B cell (primary cell): Measurements from ENCODE around the gene MED6. TPM values are rescaled to one million over a fixed set of nuclear protein-coding genes. Genes with fewer than 3 reads are reported as not detected.

ENCODE experiments used
- ATAC-seq: fragments of 200-7000 bp; cut with Tn5 transposase; one replicate; pipeline ENCODE4 v1.10.0; 2021; ENCODE audit warnings: low read depth, mild to moderate bottlenecking, moderate number of reproducible peaks, moderate library complexity
- CTCF ChIA-PET: fragments of 350-600 bp; sonication (Branson Sonifier 250); formaldehyde crosslinking; loops from one replicate; lab custom pipeline; 2021; ENCODE audit warnings: antibody characterized with exemption, inconsistent platforms; lab: Charles Lee
- POLR2A ChIA-PET: fragments of 350-600 bp; sonication (Branson Sonifier 250); formaldehyde crosslinking; loops from one replicate; lab custom pipeline; 2021; ENCODE audit warnings: antibody characterized with exemption; lab: Charles Lee
- DNase-seq: peaks from one replicate; pipeline ENCODE4 v3.0.0; 2013
- H2AFZ ChIP-seq: 2 replicates; pipeline ENCODE4 v1.6.1; 2012; ENCODE audit warnings: mild to moderate bottlenecking, low read depth, low read length; ENCODE audit not compliant: insufficient read depth, poor library complexity, severe bottlenecking
- H3K27ac ChIP-seq, 2 donors: 1 replicate in 1 of 2; 2 replicates in 1 of 2; pipeline ENCODE4 v1.5.1; 2012 to 2013; ENCODE audit warnings: low read length in 2 of 2, mild to moderate bottlenecking in 2 of 2, moderate library complexity in 1 of 2
- H3K27me3 ChIP-seq, 4 experiments: fragments of 200-600 bp in 1 of 4; sonication (generic) in 1 of 4; replicated peaks in 1 of 4; 1 replicate in 2 of 4; 2 replicates in 2 of 4; pipeline versions ENCODE4 v1.6.1 to v1.7.0; 2013 to 2016; ENCODE audit warnings: low read length in 3 of 4, mild to moderate bottlenecking in 2 of 4, mixed read lengths in 1 of 4, moderate library complexity in 1 of 4; ENCODE audit not compliant: insufficient read depth in 4 of 4, control insufficient read depth in 3 of 4; ENCODE audit errors: control extremely low read depth in 1 of 4
- H3K36me3 ChIP-seq, 2 experiments: replicated peaks in 1 of 2; 1 replicate in 1 of 2; 2 replicates in 1 of 2; pipeline versions ENCODE4 v1.6.1 to v1.7.1; 2013; ENCODE audit warnings: low read length in 1 of 2; ENCODE audit not compliant: insufficient read depth in 2 of 2, control insufficient read depth in 1 of 2; ENCODE audit errors: control extremely low read depth in 1 of 2, extremely low read depth in 1 of 2
- H3K4me1 ChIP-seq, 2 donors: fragments of 200-600 bp in 1 of 2; sonication (generic) in 1 of 2; 1 replicate in 1 of 2; 2 replicates in 1 of 2; pipeline versions ENCODE4 v1.5.1 to v1.6.1; 2013 to 2017; ENCODE audit warnings: low read length in 2 of 2; ENCODE audit not compliant: control insufficient read depth in 2 of 2, insufficient read depth in 2 of 2
- H3K4me2 ChIP-seq: replicated peaks from 2 replicates; pipeline ENCODE3; 2012; ENCODE audit warnings: mild to moderate bottlenecking, low read depth, low read length; ENCODE audit not compliant: poor library complexity, severe bottlenecking
- H3K4me3 ChIP-seq, 5 experiments: fragments of 200-600 bp in 1 of 5; sonication (generic) in 1 of 5; 1 replicate in 3 of 5; 2 replicates in 2 of 5; pipeline versions ENCODE4 v1.5.1 to v1.7.0; 2011 to 2016; ENCODE audit warnings: low read length in 4 of 5, mild to moderate bottlenecking in 4 of 5, low read depth in 2 of 5, control low read depth in 1 of 5, moderate library complexity in 1 of 5; ENCODE audit not compliant: insufficient read depth in 1 of 5; ENCODE audit errors: control extremely low read depth in 1 of 5, extremely low read depth in 1 of 5
- H3K79me2 ChIP-seq: fragments of 200-600 bp; sonication (generic); one replicate; pipeline ENCODE4 v1.6.0; 2016; ENCODE audit warnings: low read length; ENCODE audit not compliant: control insufficient read depth, insufficient read depth
- H3K9ac ChIP-seq: fragments of 200-600 bp; sonication (generic); 2 replicates; pipeline ENCODE4 v1.6.1; 2017; ENCODE audit warnings: mild to moderate bottlenecking, low read length, moderate library complexity
- H3K9me3 ChIP-seq, 3 donors: one replicate each; pipeline versions ENCODE4 v1.6.1 to v1.7.1; 2013; ENCODE audit warnings: low read length in 2 of 3; ENCODE audit not compliant: control insufficient read depth in 2 of 3, insufficient read depth in 1 of 3; ENCODE audit errors: control extremely low read depth in 1 of 3
- H4K20me1 ChIP-seq: 2 replicates; pipeline ENCODE4 v1.6.0; 2012; ENCODE audit warnings: mild to moderate bottlenecking, low read length; ENCODE audit not compliant: insufficient read depth, control insufficient read depth, poor library complexity, severe bottlenecking
- H3K27ac Mint-ChIP-seq: one replicate; pipeline ENCODE4 v1.8.0; 2021; ENCODE audit warnings: mixed read lengths
- H3K27me3 Mint-ChIP-seq: one replicate; pipeline ENCODE4 v1.8.0; 2021; ENCODE audit warnings: mixed read lengths
- H3K4me1 Mint-ChIP-seq: one replicate; pipeline ENCODE4 v1.8.0; 2021; ENCODE audit warnings: mixed read lengths
- H3K4me3 Mint-ChIP-seq: one replicate; pipeline ENCODE4 v1.8.0; 2021; ENCODE audit warnings: mixed read lengths
- H3K9me3 Mint-ChIP-seq: one replicate; pipeline ENCODE4 v1.8.0; 2022; ENCODE audit warnings: mixed read lengths; ENCODE audit not compliant: insufficient read depth
- EZH2 ChIP-seq: IDR thresholded peaks from 2 replicates; pipeline ENCODE4 v1.6.1; 2012; ENCODE audit warnings: borderline replicate concordance, low read depth, mild to moderate bottlenecking, moderate library complexity, low read length; ENCODE audit not compliant: insufficient read depth, poor library complexity, severe bottlenecking
- WGBS: methylation state at CpG from one replicate; pipeline ENCODE4 v1.1.5; 2013; ENCODE audit warnings: missing lambda C conversion rate; ENCODE audit not compliant: insufficient coverage; 5-methylcytosine and 5-hydroxymethylcytosine counted together
- intact Hi-C: fragments of 100-400 bp; cut with micrococcal nuclease; formaldehyde crosslinking; loops from one replicate; pipeline ENCODE4 v1.10.0; 2022
- polyA plus RNA-seq: library from polyadenylated mRNA; depleted of rRNA; stranded (reverse); fragments of >200 nt; gene quantifications from 2 replicates; pipeline ENCODE4 v1.2.3, GENCODE V29; 2012
- total RNA-seq, 2 donors: library from RNA; stranded (reverse); fragments of 120-200 nt in 1 of 2; gene quantifications; 1 replicate in 1 of 2; 2 replicates in 1 of 2; pipeline versions ENCODE4 v1.2.3 to v1.2.4, GENCODE V29; 2013 to 2022
- TF ChIP-seq, protein P1 (sequence below): fragments of 200-600 bp; IDR thresholded peaks from one replicate; pipeline ENCODE4 v1.8.0; 2022; ENCODE audit warnings: antibody characterized with exemption, mild to moderate bottlenecking

Gene MED6
- total and polyA plus RNA-seq, 2 donors (not counting 1 experiment from before 2014, with no cell fraction given) = 30.4 to 71.0 TPM

GRCh38 chr14:70622111-70622712, 21.8 kb upstream of the MED6 start:
- WGBS = 0% methylated on average over 1 of the region's 3 CpGs
- peaks cover 3 to 10% (median 4%) of the 10 kb centered on the region in 3 donors for H3K9me3 ChIP-seq
- peak; percentile 82 for ATAC-seq
- Mint-ChIP-seq H3K4me1 (peaks cover 22% of the 10 kb centered on the region), H3K27ac (no peak overlapping the region), H3K27me3 (no peaks in the 10 kb centered on the region), H3K4me3 (no peak overlapping the region), H3K9me3 (peaks cover 2% of the 10 kb centered on the region)
- TF ChIP-seq, protein P1, sequence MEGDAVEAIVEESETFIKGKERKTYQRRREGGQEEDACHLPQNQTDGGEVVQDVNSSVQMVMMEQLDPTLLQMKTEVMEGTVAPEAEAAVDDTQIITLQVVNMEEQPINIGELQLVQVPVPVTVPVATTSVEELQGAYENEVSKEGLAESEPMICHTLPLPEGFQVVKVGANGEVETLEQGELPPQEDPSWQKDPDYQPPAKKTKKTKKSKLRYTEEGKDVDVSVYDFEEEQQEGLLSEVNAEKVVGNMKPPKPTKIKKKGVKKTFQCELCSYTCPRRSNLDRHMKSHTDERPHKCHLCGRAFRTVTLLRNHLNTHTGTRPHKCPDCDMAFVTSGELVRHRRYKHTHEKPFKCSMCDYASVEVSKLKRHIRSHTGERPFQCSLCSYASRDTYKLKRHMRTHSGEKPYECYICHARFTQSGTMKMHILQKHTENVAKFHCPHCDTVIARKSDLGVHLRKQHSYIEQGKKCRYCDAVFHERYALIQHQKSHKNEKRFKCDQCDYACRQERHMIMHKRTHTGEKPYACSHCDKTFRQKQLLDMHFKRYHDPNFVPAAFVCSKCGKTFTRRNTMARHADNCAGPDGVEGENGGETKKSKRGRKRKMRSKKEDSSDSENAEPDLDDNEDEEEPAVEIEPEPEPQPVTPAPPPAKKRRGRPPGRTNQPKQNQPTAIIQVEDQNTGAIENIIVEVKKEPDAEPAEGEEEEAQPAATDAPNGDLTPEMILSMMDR = peak; percentile 85
- TF ChIP-seq EZH2 = no peak
- H3K79me2 ChIP-seq = peaks cover 31% of the 10 kb centered on the region
- H3K4me1 ChIP-seq = peaks cover 7 to 10% of the 10 kb centered on the region in 2 donors
- H3K4me3 ChIP-seq = no peak overlapping the region
- ChIA-PET POLR2A (no interaction called here), CTCF (interaction anchor here (0.6 to 11.1 kb wide), 18 partner anchors 9 to 351 kb away, joined by 3 to 236 read pairs (median 5); partner anchors contain the start of genes MAP3K9 and PCNX1)
- H3K27ac ChIP-seq = no peak overlapping the region
- no peaks in the 10 kb centered on the region for H3K36me3 ChIP-seq
- no peak overlapping the region for H3K9ac ChIP-seq
- H3K27me3 ChIP-seq = no peaks in the 10 kb centered on the region
- DNase-seq = peak; percentile 73
- no peaks in the 10 kb centered on the region for H4K20me1 ChIP-seq
- H2AFZ ChIP-seq = no peak overlapping the region
- intact Hi-C loops = loop anchor here (1.0 to 2.0 kb wide), 5 partner anchors 19 to 350 kb away; partner anchors contain the start of gene TTC9
- H3K4me2 ChIP-seq = no peak overlapping the region

GRCh38 chr14:70619708-70620107, 19.3 kb upstream of the MED6 start:
- no peak overlapping the region for H3K27ac Mint-ChIP-seq
- ATAC-seq (no peak), DNase-seq (no peak)
- peaks cover 13% of the 10 kb centered on the region for H3K4me1 Mint-ChIP-seq
- ChIA-PET POLR2A (no interaction called here), CTCF (interaction anchor here (0.6 to 11.1 kb wide), 3 partner anchors 91 to 198 kb away, joined by 3 to 236 read pairs (median 6); no protein-coding TSS in a partner anchor)
- no peaks in the 10 kb centered on the region for H3K27me3 Mint-ChIP-seq
- intact Hi-C loops = no loop called here
- Histone ChIP-seq H2AFZ (no peak overlapping the region), H3K4me2 (no peak overlapping the region), H3K27me3 (no peaks in the 10 kb centered on the region), H4K20me1 (no peaks in the 10 kb centered on the region), H3K9me3 (peaks cover 0 to 3% (median 0%) of the 10 kb centered on the region in 3 donors), H3K36me3 (no peaks in the 10 kb centered on the region), H3K4me1 (peaks cover 0 to 4% of the 10 kb centered on the region in 2 donors), H3K79me2 (peaks cover 18% of the 10 kb centered on the region), H3K27ac (no peak overlapping the region), H3K4me3 (no peak overlapping the region), H3K9ac (no peak overlapping the region)
- H3K4me3 Mint-ChIP-seq = no peak overlapping the region
- no peak for TF ChIP-seq EZH2
- TF ChIP-seq, protein P1 = no peak
- no peaks in the 10 kb centered on the region for H3K9me3 Mint-ChIP-seq
